Ishikawa (cell line): ENCODE data around the gene SLC12A6.

Experiments used
- CEBPB ChIP-seq: IDR thresholded peaks from 2 replicates; pipeline ENCODE4 v1.6.1; 2012
- CREB1 ChIP-seq: IDR thresholded peaks from 2 replicates; pipeline ENCODE4 v1.6.1; 2012; ENCODE audit warnings: low read depth
- EGR1 ChIP-seq: IDR thresholded peaks from 2 replicates; pipeline ENCODE4 v1.6.1; 2012
- EP300 ChIP-seq: IDR thresholded peaks from 2 replicates; pipeline ENCODE4 v1.6.1; 2012; ENCODE audit warnings: borderline replicate concordance
- FOXM1 ChIP-seq: IDR thresholded peaks from 2 replicates; pipeline ENCODE4 v1.6.1; 2012; ENCODE audit warnings: low read depth, borderline replicate concordance
- MAX ChIP-seq: IDR thresholded peaks from 2 replicates; pipeline ENCODE4 v1.6.1; 2012
- NFIC ChIP-seq: IDR thresholded peaks from 2 replicates; pipeline ENCODE4 v1.6.1; 2012
- RAD21 ChIP-seq: IDR thresholded peaks from 2 replicates; pipeline ENCODE4 v1.6.1; 2012; ENCODE audit warnings: low read depth
- REST ChIP-seq: IDR thresholded peaks from 2 replicates; pipeline ENCODE4 v1.6.1; 2012; ENCODE audit warnings: low read depth, mild to moderate bottlenecking
- TAF1 ChIP-seq: IDR thresholded peaks from 2 replicates; pipeline ENCODE4 v1.6.1; 2012; ENCODE audit warnings: low read depth, mild to moderate bottlenecking
- TCF12 ChIP-seq: IDR thresholded peaks from 2 replicates; pipeline ENCODE4 v1.6.1; 2012; ENCODE audit warnings: low read depth
- TEAD4 ChIP-seq: IDR thresholded peaks from 2 replicates; pipeline ENCODE4 v1.6.1; 2012
- YY1 ChIP-seq: IDR thresholded peaks from 2 replicates; pipeline ENCODE4 v1.6.1; 2012; ENCODE audit warnings: low read depth
- ZBTB7A ChIP-seq: IDR thresholded peaks from 2 replicates; pipeline ENCODE4 v1.6.1; 2012; ENCODE audit warnings: low read depth
- TF ChIP-seq, protein P1 (sequence below): IDR thresholded peaks from 2 replicates; pipeline ENCODE4 v1.6.1; 2012

Gene SLC12A6

DNA sequence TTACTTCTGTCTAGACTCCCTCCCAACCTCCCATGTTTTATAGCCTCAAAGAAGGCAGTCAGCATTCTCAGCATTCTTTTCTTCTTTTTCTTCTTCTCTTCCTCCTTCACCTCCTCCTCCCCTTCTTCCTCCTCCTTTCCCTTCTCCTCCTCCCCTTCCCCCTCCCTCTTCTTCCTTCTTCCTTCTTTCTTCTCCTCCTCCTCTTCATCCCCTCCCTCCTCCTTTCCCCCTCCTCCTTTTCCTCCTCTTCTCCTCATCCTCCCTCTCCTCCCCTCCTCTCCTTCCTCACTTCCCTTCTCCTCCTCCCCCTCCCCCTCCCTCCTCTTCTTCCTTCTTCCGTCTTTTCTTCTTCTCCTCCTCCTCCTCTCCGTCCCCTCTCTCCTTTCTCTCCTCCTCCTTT lies 33.1 kb upstream of the SLC12A6 start:
- TF ChIP-seq ZBTB7A (no peak), FOXM1 (no peak), REST (no peak), TEAD4 (no peak), TCF12 (no peak)

- no peak for TF ChIP-seq TCF12
- TF ChIP-seq CREB1 = no peak
- TF ChIP-seq EGR1 = no peak
- TF ChIP-seq TAF1 = no peak
- no peak for TF ChIP-seq TEAD4
- TF ChIP-seq CEBPB = no peak
- no peak for TF ChIP-seq EP300
- TF ChIP-seq FOXM1 = no peak
- no peak for TF ChIP-seq YY1
- no peak for TF ChIP-seq REST
- no peak for TF ChIP-seq ZBTB7A
- TF ChIP-seq, protein P1, sequence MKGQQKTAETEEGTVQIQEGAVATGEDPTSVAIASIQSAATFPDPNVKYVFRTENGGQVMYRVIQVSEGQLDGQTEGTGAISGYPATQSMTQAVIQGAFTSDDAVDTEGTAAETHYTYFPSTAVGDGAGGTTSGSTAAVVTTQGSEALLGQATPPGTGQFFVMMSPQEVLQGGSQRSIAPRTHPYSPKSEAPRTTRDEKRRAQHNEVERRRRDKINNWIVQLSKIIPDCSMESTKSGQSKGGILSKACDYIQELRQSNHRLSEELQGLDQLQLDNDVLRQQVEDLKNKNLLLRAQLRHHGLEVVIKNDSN = no peak
- TF ChIP-seq RAD21 = no peak
- no peak for TF ChIP-seq MAX
- TF ChIP-seq NFIC = no peak
These were observed 32.5 kb upstream of the SLC12A6 start for GRCh38 chr15:34370129-34370528.

DNA sequence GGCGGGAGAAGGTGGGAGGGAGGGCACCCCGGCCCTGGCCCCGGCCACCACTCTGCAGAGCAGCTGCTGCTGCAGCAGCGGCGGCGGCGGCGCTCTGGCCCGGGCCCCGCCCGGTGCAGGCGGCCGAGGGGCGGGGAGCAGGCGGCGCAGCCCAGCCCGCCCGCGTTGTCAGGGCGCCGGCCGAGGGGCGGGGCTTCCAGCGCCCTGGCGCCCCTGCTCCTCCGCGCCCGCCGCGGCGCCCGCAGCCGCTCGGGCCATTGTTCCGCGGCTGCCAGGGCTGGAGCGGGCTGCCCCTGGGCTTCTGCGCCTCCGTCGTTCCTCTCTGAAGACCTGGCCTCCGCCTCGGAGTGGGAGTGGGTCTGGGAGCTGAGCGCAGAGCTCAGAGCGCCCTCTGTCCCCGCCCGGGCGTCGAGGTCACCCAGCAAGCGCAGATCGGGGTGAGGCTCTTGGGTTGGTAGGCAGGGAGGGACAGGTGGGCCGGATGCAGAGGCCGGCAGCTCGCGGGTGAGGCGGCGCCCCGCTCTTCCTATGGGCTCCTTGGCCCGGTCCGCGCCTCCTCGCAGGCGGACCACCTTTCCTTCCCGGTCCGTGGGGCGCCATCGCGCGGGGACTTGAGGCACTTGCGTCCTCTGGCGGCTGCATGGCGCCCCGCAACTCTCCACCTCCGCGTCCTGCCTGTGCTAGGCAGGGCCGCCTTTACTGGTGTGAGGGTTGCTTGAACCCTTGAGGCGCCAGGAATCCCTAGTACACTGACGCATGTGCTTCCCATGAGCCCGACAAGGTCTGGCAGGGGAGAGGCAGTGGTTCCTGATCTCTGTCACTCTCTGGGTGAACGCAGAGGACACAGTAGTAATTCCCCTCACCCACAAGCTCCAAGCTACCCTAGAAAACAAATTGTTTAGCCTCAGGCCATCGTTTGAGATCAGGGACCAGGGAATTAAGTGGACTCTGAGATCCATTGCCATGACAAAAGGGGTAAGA lies 29.8 kb upstream of the SLC12A6 start, which contains the start of gene LPCAT4:
Gene LPCAT4, minus strand, starts transcription at position 96 of the 981 bp plus-strand sequence. CDS start 96 bp downstream, outside the sequence.
- no peak for TF ChIP-seq TCF12
- TF ChIP-seq NFIC = 0 out of 2 replicates have a peak, but pooled peaks have one; percentile 3
- TF ChIP-seq TAF1 = peak; percentile 13; the same call in 1 of the 2 replicates
- peak; percentile 71 for TF ChIP-seq MAX
- TF ChIP-seq YY1 = 0 out of 2 replicates have a peak, but pooled peaks have one; percentile 2
- no peak for TF ChIP-seq FOXM1
- TF ChIP-seq RAD21 = peak; percentile 59; the same call in 1 of the 2 replicates
- no peak for TF ChIP-seq CEBPB
- no peak for TF ChIP-seq EGR1
- no peak for TF ChIP-seq ZBTB7A
- TF ChIP-seq, protein P1 = no peak
- TF ChIP-seq REST = no peak
- no peak for TF ChIP-seq TEAD4
- TF ChIP-seq CREB1 = no peak
- TF ChIP-seq EP300 = peak; percentile 33; the same call in 1 of the 2 replicates
